Right cardiac atrium (tissue), 5 donors: ENCODE measurements around the gene GRK1. TPM values are rescaled to one million over a fixed set of nuclear protein-coding genes. Genes with fewer than 3 reads are reported as not detected.

Experiments
- ATAC-seq, 2 donors: fragments of 200-7000 bp; cut with Tn5 transposase; one replicate each; pipeline versions ENCODE4 v1.8.0 to v1.9.1; 2020; ENCODE audit warnings: moderate library complexity in 2 of 2, mild to moderate bottlenecking in 1 of 2
- DNase-seq, 3 donors: peaks; one replicate each; pipeline ENCODE4 v3.0.0-alpha.2; 2020
- H3K27ac ChIP-seq: one replicate; pipeline ENCODE4 v1.5.1; 2013; ENCODE audit warnings: mild to moderate bottlenecking, low read length, control low read depth, moderate library complexity
- H3K27me3 ChIP-seq: one replicate; pipeline ENCODE4 v1.6.1; 2013; ENCODE audit not compliant: control insufficient read depth, insufficient read depth
- H3K4me1 ChIP-seq: one replicate; pipeline ENCODE4 v1.6.1; 2013; ENCODE audit warnings: low read length; ENCODE audit not compliant: control insufficient read depth, insufficient read depth
- H3K4me3 ChIP-seq: one replicate; pipeline ENCODE4 v1.5.1; 2013; ENCODE audit warnings: low read length, control low read depth
- H3K9me3 ChIP-seq: one replicate; pipeline ENCODE4 v1.6.1; 2013; ENCODE audit warnings: low read length; ENCODE audit not compliant: control insufficient read depth
- WGBS: extraction: QIAGEN DNeasy Blood & Tissue Kit; methylation state at CpG from one replicate; pipeline ENCODE4 v1.1.7; 2013; 5-methylcytosine and 5-hydroxymethylcytosine counted together
- intact Hi-C, 4 donors: fragments of 100-400 bp; cut with DNase I; formaldehyde crosslinking; loops; one replicate each; pipeline versions ENCODE4 v1.11.0 to v1.14.0; 2022 to 2023
- polyA plus RNA-seq: library from polyadenylated mRNA; stranded (reverse); fragments of 200-250 nt; gene quantifications from one replicate; pipeline ENCODE4 v1.2.3, GENCODE V29; 2013
- total RNA-seq, 4 donors: library from RNA; stranded (reverse); fragmentation: NEBNext Ultra II Directional; extraction: Animal tissue kit (Norgen Biotek cat#: 25700); gene quantifications; one replicate each; pipeline ENCODE4 v1.2.1, GENCODE V29; 2021
- donor health status: healthy with polysubstance abuse.
- donor health status: DM: no; HTN: yes; CAD: no.
- donor health status: DM: no; HTN: no; CAD: no.
- donor health status: DM: no; HTN: yes; CAD: no; lungs with severe emphysema.
- donor health status: DM: yes; HTN: yes; CAD: no.

Gene GRK1
- total and polyA plus RNA-seq, 5 donors = 0.24 to 0.66 (median 0.43) TPM; not detected in 2

DNA sequence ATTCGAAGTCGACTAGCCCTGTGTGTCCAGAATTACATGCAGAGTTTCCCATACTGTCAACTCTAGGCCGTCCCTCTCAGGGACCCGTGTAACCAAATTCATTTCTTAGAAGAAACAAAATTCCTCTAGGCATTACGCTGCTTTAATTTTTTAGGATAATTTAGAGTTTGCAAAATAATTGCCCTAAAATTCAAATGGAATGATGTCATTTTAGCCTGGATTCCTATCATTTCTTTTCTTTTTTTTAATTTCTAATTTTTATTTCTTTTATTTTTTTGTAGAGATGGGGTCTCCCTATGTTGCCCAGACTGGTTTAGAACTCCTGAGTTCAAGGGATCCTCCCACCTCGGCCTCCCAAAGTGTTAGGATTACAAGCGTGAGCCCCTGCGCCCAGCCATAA, 7.7 kb upstream of the GRK1 start:
- WGBS = 90% methylated on average over 8 of the region's 8 CpGs
- Histone ChIP-seq H3K9me3 (no peaks in the 10 kb centered on the region), H3K27ac (no peak overlapping the region), H3K4me3 (no peak overlapping the region), H3K4me1 (no peaks in the 10 kb centered on the region), H3K27me3 (no peaks in the 10 kb centered on the region)
- intact Hi-C loops = no loop called here
- ATAC-seq (no peak), DNase-seq (no peak)

GRCh38 chr13:113660066-113660465, 7.0 kb upstream of the GRK1 start:
- Histone ChIP-seq H3K27me3 (no peaks in the 10 kb centered on the region), H3K4me3 (no peak overlapping the region), H3K27ac (no peak overlapping the region), H3K9me3 (no peaks in the 10 kb centered on the region), H3K4me1 (no peaks in the 10 kb centered on the region)
- intact Hi-C loops = no loop called here
- peak in 1 of 3 donors; percentile 4 for DNase-seq
- WGBS = 84% methylated on average over 3 of the region's 3 CpGs
- no peak for ATAC-seq

GRCh38 chr13:113661509-113661908, 5.5 kb upstream of the GRK1 start:
- Histone ChIP-seq H3K27ac (no peak overlapping the region), H3K4me3 (no peak overlapping the region), H3K4me1 (no peaks in the 10 kb centered on the region), H3K9me3 (no peaks in the 10 kb centered on the region), H3K27me3 (no peaks in the 10 kb centered on the region)
- intact Hi-C loops = no loop called here
- ATAC-seq (no peak), DNase-seq (no peak)
- 82% methylated on average over 2 of the region's 2 CpGs for WGBS

GRCh38 chr13:113663934-113664333, 3.1 kb upstream of the GRK1 start:
- no peak overlapping the region for H3K4me3 ChIP-seq
- 78% methylated on average over 15 of the region's 15 CpGs for WGBS
- no peaks in the 10 kb centered on the region for H3K9me3 ChIP-seq
- intact Hi-C loops = no loop called here
- no peak overlapping the region for H3K27ac ChIP-seq
- H3K4me1 ChIP-seq = no peaks in the 10 kb centered on the region
- DNase-seq = peak in 1 of 3 donors; percentile 7
- no peaks in the 10 kb centered on the region for H3K27me3 ChIP-seq
- ATAC-seq = no peak

DNA sequence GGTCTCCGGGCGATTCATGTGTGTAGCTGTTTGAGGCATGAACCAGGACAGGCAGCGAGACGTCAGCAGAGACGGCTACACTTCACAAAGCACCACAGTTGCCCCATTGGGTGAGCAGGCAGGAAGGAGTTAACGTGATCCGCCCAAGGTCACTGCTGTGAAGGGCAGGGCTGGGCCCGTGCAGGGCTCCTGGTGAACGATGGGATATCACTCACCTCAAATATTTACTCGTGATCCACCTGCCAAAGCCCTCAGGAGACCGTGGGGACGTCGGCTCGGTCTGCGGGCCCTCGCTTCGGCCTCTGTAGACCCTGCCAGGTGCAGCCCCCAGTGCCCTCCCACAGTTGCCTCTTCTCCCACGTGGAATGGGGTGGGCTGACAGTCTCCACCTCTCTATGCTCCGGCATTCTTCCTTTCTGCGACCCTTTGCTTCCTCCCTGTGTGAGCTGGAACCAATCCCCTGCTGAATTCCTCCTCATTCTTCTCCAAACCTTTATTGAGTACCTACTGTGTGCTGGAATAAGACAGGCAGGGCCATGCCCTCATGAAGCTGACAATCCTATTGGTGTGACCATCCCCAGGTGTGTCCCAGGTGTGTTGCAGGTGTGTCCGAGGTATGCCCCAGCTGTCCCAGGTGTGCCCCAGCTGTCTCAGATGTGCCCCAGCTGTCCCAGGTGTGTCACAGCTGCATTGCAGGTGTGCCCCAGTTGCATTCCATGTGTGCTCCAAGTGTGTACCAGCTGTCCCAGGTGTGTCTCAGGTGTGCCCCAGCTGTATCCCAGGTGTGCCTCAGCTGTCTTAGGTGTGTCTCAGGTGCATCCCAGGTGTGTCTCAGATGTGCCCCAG, 2.0 kb upstream of the GRK1 start:
- H3K27ac ChIP-seq = no peak overlapping the region

DNA sequence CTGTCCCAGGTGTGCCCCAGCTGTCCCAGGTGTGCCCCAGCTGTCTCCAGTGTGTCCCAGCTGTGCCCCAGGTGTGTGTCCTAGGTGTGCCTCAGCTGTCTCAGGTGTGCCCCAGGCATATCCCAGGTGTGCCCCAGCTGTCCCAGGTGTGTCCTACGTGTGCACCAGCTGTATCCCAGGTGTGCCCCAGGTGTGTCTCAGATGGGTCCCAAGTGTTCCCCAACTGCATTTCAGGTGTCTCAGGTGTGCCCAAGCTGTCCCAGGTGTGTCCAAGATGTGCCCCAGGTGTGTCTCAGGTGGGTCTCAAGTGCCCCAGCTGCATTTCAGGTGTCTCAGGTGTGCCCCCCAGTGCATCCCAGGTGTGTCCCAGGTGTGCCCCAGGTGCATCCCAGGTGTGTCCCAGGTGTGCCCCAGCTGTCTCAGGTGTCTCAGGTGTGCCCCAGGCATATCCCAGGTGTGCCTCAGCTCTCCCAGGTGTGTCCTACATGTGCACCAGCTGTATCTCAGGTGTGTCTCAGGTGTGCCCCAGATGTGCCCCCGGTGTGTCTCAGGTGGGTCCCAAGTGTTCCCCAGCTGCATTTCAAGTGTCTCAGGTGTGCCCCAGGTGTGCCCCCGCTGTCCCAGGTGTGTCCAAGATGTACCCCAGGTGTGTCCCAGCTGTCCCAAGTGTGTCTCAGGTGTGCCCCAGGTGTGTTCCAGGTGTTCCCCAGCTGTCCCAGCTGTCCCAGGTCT, 1.3 kb upstream of the GRK1 start:
- Histone ChIP-seq H3K4me3 (no peak overlapping the region), H3K9me3 (no peaks in the 10 kb centered on the region), H3K4me1 (no peaks in the 10 kb centered on the region), H3K27ac (no peak overlapping the region), H3K27me3 (no peaks in the 10 kb centered on the region)
- ATAC-seq (no peak), DNase-seq (peak in 1 of 3 donors; percentile 28)
- intact Hi-C loops = no loop called here
- WGBS = 87% methylated on average over 3 of the region's 3 CpGs

More for the DNA sequence above, 2.0 kb upstream of the GRK1 start:
- intact Hi-C loops = no loop called here
- no peak overlapping the region for H3K4me3 ChIP-seq
- ATAC-seq = no peak
- H3K27me3 ChIP-seq = no peaks in the 10 kb centered on the region
- 68% methylated on average over 21 of the region's 21 CpGs for WGBS
- H3K9me3 ChIP-seq = no peaks in the 10 kb centered on the region
- DNase-seq = peak in 2 of 3 donors; percentile 18 to 38
- H3K4me1 ChIP-seq = no peaks in the 10 kb centered on the region

- WGBS = 89% methylated on average over 2 of the region's 2 CpGs
- ATAC-seq = no peak
- intact Hi-C loops = no loop called here
These were observed 719 bp upstream of the GRK1 start for GRCh38 chr13:113666329-113666670.

DNA sequence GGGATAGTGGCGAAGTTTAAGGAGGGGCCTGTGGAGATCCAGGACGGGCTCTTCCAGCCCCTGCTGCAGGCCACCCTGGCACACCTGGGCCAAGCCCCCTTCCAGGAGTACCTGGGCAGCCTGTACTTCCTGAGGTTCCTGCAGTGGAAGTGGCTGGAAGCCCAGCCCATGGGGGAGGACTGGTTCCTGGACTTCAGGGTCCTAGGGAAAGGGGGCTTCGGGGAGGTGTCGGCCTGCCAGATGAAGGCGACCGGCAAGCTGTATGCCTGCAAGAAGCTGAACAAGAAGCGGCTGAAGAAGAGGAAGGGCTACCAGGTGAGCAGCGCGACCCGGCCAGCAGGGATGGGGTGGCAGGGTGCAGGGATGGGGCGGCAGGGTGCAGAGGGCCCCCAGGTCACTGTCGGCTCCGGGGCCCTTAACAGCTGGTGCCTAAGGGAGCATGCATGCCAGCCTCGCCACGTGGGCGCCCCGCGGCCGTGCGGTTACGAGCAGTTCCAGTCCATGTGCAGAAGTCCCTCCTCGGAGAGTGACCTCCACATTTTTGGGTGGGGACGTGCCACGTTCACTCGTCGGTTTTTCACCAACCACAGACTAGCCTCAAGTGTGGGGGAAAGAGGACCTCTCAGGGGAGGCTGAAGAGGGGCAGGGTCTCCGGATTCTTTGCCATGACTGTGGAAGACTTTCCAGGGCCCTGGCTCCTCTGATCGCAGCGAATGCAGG, 912 bp downstream of the GRK1 start:
- H3K27ac ChIP-seq = no peak overlapping the region
- WGBS = 90% methylated on average over 29 of the region's 29 CpGs
- DNase-seq = peak in 2 of 3 donors; percentile 41 to 52
- H3K27me3 ChIP-seq = no peaks in the 10 kb centered on the region
- H3K4me1 ChIP-seq = no peaks in the 10 kb centered on the region
- no peaks in the 10 kb centered on the region for H3K9me3 ChIP-seq
- H3K4me3 ChIP-seq = no peak overlapping the region
- intact Hi-C loops = no loop called here
- no peak for ATAC-seq

More at GRCh38 chr13:113666329-113666670, 719 bp upstream of the GRK1 start:
- no peaks in the 10 kb centered on the region for H3K27me3 ChIP-seq
- no peak overlapping the region for H3K4me3 ChIP-seq
- DNase-seq = peak in 1 of 3 donors; percentile 23
- no peaks in the 10 kb centered on the region for H3K9me3 ChIP-seq
- H3K4me1 ChIP-seq = no peaks in the 10 kb centered on the region
- H3K27ac ChIP-seq = no peak overlapping the region

- no peaks in the 10 kb centered on the region for H3K9me3 ChIP-seq
- intact Hi-C loops = no loop called here
- DNase-seq = peak in 2 of 3 donors; percentile 29 to 39
- 75% methylated on average over 24 of the region's 24 CpGs for WGBS
- no peak for ATAC-seq
- H3K27ac ChIP-seq = no peak overlapping the region
- no peak overlapping the region for H3K4me3 ChIP-seq
- H3K27me3 ChIP-seq = no peaks in the 10 kb centered on the region
- H3K4me1 ChIP-seq = no peaks in the 10 kb centered on the region
These were observed 1.5 kb downstream of the GRK1 start for GRCh38 chr13:113668491-113668971.

GRCh38 chr13:113669231-113669754, 2.3 kb downstream of the GRK1 start:
- DNase-seq (peak in 2 of 3 donors; percentile 24 to 41), ATAC-seq (no peak)
- Histone ChIP-seq H3K4me3 (no peak overlapping the region), H3K4me1 (no peaks in the 10 kb centered on the region), H3K27ac (no peak overlapping the region), H3K27me3 (no peaks in the 10 kb centered on the region), H3K9me3 (no peaks in the 10 kb centered on the region)
- intact Hi-C loops = no loop called here
- WGBS = 78% methylated on average over 13 of the region's 13 CpGs
